GM12873 (cell line): ENCODE data around the gene GABARAPL2.

Source experiments
- CTCF ChIP-seq: IDR thresholded peaks from 2 replicates; pipeline ENCODE4 v1.5.1; 2012; ENCODE audit warnings: low read depth, mild to moderate bottlenecking, moderate library complexity, low read length, control low read depth; ENCODE audit not compliant: insufficient read depth; ENCODE audit errors: missing control alignments

Gene GABARAPL2

DNA sequence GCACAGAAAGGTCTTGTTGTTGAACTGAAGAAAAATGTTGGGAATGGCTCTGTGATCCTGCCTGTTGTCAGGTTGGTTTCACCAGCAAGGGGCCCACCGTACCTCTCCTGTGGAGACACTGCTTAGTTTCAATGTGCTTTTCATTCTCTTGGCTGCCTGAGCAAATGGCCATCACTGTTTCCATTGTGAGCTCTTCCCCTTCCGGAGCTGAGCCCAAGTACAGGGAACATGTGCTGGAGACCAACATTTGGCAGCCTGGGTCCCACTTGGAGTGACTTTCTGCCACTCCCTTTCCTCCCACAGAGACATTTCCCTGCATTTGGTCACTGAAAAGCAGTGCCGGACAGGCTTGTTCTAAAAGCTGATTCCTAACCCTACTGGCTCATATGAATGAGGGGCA, 23.1 kb downstream of the GABARAPL2 start:
- no peak for TF ChIP-seq CTCF

DNA sequence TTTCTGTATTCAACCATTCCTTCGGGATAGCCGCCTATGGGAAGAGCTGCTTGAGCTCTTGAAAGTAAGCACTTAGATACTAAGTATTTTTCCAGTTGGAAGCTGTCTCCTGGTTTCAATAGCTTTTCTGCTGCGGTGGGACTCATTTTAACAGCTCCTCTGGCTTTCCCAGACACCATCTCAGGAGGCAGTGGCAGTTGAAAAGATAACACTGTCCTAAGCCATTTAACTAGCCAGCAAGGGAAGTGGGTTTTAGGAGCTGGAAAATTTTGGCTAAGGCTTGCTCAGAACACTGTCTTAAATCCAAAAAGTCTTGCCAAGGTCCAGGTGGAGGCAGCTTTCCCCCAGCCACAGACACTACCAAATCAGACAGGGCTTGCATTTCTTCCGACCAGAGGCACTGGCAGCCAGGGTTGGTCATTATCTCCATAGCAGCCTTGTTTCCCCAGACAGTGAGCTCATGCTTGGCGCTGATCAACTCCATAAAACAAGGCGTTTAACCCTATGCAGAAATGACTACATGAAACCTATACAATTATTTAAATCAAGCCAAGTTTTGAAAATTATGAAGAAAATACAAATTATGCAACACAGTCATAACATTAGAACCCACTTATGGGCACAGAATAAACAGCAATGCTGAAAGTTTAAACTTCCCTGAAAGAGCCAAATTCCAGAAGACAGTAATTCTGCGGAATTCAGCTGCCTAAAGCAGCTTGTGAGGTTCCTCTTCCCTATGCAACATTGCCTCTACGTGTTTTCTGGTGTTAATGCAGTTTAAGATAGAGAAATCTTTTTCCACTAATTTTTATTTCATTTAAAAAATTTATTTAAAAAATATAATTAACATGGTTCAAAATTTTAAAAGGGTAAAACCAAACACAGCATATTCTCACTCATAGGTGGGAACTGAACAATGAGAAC, 25.0 kb downstream of the GABARAPL2 start:
- TF ChIP-seq CTCF, result no peak

DNA sequence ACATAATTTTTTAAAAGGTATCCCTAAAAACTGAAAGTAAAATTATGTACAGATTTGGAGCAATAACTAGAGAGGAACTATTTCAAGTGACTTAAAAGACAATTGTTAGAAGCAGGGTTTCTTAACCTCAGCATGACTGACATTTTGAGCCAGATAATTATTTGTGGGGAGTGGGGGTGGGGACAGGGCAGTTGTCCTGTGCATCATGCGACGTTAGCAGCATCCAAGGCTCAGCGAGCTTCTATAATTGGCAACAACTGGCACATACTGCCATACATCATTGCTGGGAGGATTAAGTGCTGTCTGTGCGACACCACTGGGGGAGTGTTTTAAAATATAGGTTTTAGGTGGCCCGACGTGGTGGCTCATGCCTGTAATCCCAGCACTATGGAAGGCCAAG, 27.1 kb downstream of the GABARAPL2 start:
- TF ChIP-seq CTCF, result no peak

DNA sequence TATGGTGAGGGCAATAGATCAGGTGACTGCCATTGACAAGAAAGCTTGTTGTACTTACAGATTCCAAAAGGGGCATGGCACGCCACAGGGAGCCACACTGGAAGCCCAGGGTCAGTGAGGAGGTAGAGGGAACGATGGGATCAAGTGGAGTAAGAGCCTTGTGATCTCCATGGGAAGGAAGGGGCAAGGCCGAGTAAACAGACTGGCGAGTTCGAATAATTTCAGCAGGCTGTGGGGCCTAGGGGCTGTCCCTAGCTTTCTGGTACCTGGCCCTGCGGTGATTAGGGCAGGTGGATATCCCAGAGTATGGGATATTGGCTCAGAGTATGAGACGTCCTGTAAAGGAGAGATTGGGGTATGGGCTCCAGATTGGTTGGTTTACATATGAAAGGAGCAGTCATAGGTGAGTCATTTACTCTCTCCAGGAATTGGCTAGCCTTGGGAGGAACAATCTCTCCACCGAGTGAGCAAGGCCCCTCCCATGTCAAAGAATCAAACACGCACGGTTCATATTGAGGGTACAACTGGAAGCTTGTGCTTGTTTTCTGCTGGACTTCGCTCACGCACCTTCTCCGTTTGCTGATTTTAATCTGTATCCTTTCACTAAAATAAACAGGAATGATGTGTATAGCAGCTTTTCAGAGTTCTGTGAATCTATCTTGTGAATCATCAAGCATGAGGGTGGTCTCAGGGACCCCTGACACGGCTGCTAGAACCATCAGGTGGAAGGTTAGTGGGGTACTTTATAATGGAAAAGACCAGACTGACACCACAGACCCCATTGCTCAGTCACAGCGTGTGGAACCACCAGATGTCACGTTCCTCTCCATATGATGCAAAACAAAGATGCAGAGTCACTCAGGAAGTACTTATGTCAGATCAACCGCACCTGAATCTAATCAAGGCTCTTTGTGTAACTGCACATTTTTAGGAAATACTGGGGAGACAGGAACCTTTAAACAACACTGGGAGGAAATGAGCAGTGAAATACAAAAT, 27.9 kb downstream of the GABARAPL2 start:
- TF ChIP-seq CTCF, result no peak

GRCh38 chr16:75599452-75600277, 33.5 kb downstream of the GABARAPL2 start:
- no peak for TF ChIP-seq CTCF

GRCh38 chr16:75603241-75603640, 37.1 kb downstream of the GABARAPL2 start:
- no peak for TF ChIP-seq CTCF

GRCh38 chr16:75606507-75606906, 40.3 kb downstream of the GABARAPL2 start:
- TF ChIP-seq CTCF, result no peak
